ENCODE results near the gene COL6A3. TPM values are rescaled to one million over a fixed set of nuclear protein-coding genes. Genes with fewer than 3 reads are reported as not detected.

The COL6A3 gene
- total RNA-seq, 3 donors from 2014 or later: 116 to 907 (median 320) TPM

- no peak for DNase-seq (ENCODE audit: low spot score in 2 of 2)
- no peak overlapping the region for H3K27ac ChIP-seq
- H3K36me3 ChIP-seq: no peaks in the 10 kb centered on the region
- H3K9me3 ChIP-seq: no peaks in the 10 kb centered on the region
- H3K4me1 ChIP-seq: no peaks in the 10 kb centered on the region
- intact Hi-C loops (cut with DNase I; ENCODE audit: low total_unique reads): no loop called here
- H3K27me3 ChIP-seq: no peaks in the 10 kb centered on the region
- TF ChIP-seq POLR2AphosphoS5 (IDR thresholded peaks at IDR 0.05) (no peak), CTCF (IDR thresholded peaks at IDR 0.05) (no peak), POLR2A (IDR thresholded peaks at IDR 0.05) (no peak)
- no peak overlapping the region for H3K4me3 ChIP-seq
Observed at GRCh38 chr2:237448171-237448570, 34.2 kb upstream of the COL6A3 start.

- TF ChIP-seq CTCF (IDR thresholded peaks at IDR 0.05) (no peak), POLR2A (IDR thresholded peaks at IDR 0.05) (no peak), POLR2AphosphoS5 (IDR thresholded peaks at IDR 0.05) (no peak)
- Histone ChIP-seq H3K4me1 (no peaks in the 10 kb centered on the region), H3K27me3 (no peaks in the 10 kb centered on the region), H3K36me3 (no peaks in the 10 kb centered on the region), H3K4me3 (no peak overlapping the region), H3K9me3 (no peaks in the 10 kb centered on the region), H3K27ac (no peak overlapping the region)
- no peak for DNase-seq (ENCODE audit: low spot score in 2 of 2)
- intact Hi-C loops (cut with DNase I; ENCODE audit: low total_unique reads): no loop called here
Observed at GRCh38 chr2:237447496-237447895, 33.5 kb upstream of the COL6A3 start.

GRCh38 chr2:237446338-237446665, 32.3 kb upstream of the COL6A3 start:
- peak overlapping the region; percentile 54 for H3K27ac ChIP-seq

GRCh38 chr2:237445611-237446337, 31.8 kb upstream of the COL6A3 start:
- no peak overlapping the region for H3K4me3 ChIP-seq
- H3K36me3 ChIP-seq: no peaks in the 10 kb centered on the region
- no peak for DNase-seq (ENCODE audit: low spot score in 2 of 2)
- TF ChIP-seq POLR2AphosphoS5 (IDR thresholded peaks at IDR 0.05) (no peak), CTCF (IDR thresholded peaks at IDR 0.05) (no peak), POLR2A (IDR thresholded peaks at IDR 0.05) (no peak)
- H3K4me1 ChIP-seq: no peaks in the 10 kb centered on the region
- H3K27ac ChIP-seq: peak overlapping the region; percentile 54
- intact Hi-C loops (cut with DNase I; ENCODE audit: low total_unique reads): no loop called here
- H3K27me3 ChIP-seq: no peaks in the 10 kb centered on the region
- H3K9me3 ChIP-seq: no peaks in the 10 kb centered on the region

More at GRCh38 chr2:237446338-237446665, 32.3 kb upstream of the COL6A3 start:
- no peak for DNase-seq (ENCODE audit: low spot score in 2 of 2)
- H3K36me3 ChIP-seq: no peaks in the 10 kb centered on the region
- H3K4me1 ChIP-seq: no peaks in the 10 kb centered on the region
- H3K9me3 ChIP-seq: no peaks in the 10 kb centered on the region
- no peaks in the 10 kb centered on the region for H3K27me3 ChIP-seq
- no peak for TF ChIP-seq POLR2A (IDR thresholded peaks at IDR 0.05)
- TF ChIP-seq CTCF (IDR thresholded peaks at IDR 0.05): no peak
- TF ChIP-seq POLR2AphosphoS5 (IDR thresholded peaks at IDR 0.05): no peak
- intact Hi-C loops (cut with DNase I; ENCODE audit: low total_unique reads): no loop called here
- H3K4me3 ChIP-seq: no peak overlapping the region

- H3K27ac ChIP-seq: no peak overlapping the region
- no peak overlapping the region for H3K4me3 ChIP-seq
- intact Hi-C loops (cut with DNase I; ENCODE audit: low total_unique reads): no loop called here
- no peaks in the 10 kb centered on the region for H3K9me3 ChIP-seq
- TF ChIP-seq POLR2A (IDR thresholded peaks at IDR 0.05) (no peak), POLR2AphosphoS5 (IDR thresholded peaks at IDR 0.05) (no peak), CTCF (IDR thresholded peaks at IDR 0.05) (no peak)
- H3K4me1 ChIP-seq: no peaks in the 10 kb centered on the region
- no peaks in the 10 kb centered on the region for H3K27me3 ChIP-seq
- no peak for DNase-seq (ENCODE audit: low spot score in 2 of 2)
- H3K36me3 ChIP-seq: no peaks in the 10 kb centered on the region
Observed at GRCh38 chr2:237444071-237444470, 30.1 kb upstream of the COL6A3 start.
